AG10803 (cell line): Measurements from ENCODE around the gene PIN1.

Source experiments
- DNase-seq: peaks from one replicate; pipeline ENCODE4 v3.0.0; 2010; ENCODE audit warnings: low read depth
- H3K4me3 ChIP-seq: 2 replicates; pipeline ENCODE4 v1.5.1; 2011; ENCODE audit warnings: mild to moderate bottlenecking, low read length, control low read depth
- TF ChIP-seq, protein P1 (sequence below): conservative IDR thresholded peaks from 2 replicates; pipeline ENCODE4 v1.5.1; 2011; ENCODE audit warnings: mild to moderate bottlenecking, low read length, control low read depth, inconsistent platforms

Gene PIN1

DNA sequence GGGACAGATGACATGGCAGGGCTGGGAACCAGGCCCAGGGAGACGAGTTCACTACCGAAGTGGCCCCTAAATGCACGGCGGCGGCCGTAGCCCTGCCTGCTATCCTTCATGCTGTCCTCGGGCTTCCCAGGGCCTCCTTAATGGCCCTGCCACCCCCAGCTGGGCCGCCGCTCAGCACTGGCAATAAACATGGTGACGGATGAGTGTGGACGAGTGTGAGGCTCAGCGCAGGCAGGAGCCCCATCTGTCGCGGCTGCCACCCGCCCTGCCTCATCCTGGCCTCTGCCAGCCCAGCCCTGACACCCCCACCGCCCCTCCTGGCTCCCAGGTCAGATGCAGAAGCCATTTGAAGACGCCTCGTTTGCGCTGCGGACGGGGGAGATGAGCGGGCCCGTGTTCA is 13.6 kb downstream of the PIN1 start:
- no peak overlapping the region for H3K4me3 ChIP-seq
- TF ChIP-seq, protein P1, sequence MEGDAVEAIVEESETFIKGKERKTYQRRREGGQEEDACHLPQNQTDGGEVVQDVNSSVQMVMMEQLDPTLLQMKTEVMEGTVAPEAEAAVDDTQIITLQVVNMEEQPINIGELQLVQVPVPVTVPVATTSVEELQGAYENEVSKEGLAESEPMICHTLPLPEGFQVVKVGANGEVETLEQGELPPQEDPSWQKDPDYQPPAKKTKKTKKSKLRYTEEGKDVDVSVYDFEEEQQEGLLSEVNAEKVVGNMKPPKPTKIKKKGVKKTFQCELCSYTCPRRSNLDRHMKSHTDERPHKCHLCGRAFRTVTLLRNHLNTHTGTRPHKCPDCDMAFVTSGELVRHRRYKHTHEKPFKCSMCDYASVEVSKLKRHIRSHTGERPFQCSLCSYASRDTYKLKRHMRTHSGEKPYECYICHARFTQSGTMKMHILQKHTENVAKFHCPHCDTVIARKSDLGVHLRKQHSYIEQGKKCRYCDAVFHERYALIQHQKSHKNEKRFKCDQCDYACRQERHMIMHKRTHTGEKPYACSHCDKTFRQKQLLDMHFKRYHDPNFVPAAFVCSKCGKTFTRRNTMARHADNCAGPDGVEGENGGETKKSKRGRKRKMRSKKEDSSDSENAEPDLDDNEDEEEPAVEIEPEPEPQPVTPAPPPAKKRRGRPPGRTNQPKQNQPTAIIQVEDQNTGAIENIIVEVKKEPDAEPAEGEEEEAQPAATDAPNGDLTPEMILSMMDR, result no peak
- no peak for DNase-seq

DNA sequence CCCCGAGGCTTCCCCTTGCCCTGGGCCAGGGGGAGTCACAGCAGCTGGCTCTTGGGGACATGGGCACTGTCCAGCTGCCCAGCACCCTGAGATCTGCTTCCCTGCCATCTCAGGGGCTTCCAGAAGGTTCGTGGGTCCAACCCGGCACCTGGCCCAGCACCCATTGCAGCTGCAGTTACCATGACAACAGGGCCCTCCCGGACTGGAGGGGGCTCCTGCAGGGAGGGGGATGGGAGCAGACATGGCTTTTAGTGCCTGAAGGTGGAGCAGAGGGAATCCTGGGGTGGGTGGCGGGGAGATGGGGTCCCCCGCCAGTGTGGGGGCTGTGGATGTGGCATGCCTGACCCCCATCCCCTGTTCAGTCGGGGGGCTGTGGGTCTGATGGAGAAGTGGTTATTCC is 14.7 kb downstream of the PIN1 start:
- no peak overlapping the region for H3K4me3 ChIP-seq
- TF ChIP-seq, protein P1, result no peak
- no peak for DNase-seq

DNA sequence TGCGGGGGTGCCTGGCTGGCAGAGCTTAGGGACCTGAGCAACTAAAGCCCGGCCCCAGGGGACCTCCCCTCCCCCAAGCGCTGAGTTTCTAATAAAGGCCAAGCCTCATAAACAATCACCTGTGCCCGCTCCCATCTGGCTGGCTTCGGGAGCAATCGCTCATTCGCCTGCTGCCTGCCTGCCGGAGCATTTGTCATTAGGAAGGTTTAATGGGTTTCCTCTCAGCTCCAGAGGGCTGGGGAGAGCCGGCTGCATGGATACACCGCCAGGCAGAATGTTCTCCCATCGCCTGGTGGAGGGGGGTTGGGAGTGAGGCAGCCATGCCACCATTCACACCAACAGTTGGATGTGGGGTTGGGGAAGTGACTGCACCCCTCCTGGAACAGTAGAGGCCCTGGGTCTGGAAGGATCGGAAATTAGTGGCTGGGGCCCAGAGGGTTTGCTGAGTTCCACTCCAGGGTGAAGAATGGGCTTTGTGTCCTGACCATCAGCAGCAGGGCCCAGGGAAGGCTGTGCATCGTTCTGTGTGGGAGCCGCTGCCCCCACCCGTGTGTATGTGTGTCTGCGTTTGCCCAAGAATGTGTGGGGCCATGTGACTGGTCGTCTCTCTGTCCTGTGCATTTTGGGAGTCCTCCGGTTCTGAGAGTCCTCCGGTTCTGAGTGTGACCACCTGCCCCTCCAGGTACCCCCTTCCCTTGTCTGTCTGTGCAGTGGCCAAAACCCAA is 15.3 kb downstream of the PIN1 start:
- TF ChIP-seq, protein P1, result no peak
- H3K4me3 ChIP-seq, result no peak overlapping the region
- DNase-seq, result no peak

DNA sequence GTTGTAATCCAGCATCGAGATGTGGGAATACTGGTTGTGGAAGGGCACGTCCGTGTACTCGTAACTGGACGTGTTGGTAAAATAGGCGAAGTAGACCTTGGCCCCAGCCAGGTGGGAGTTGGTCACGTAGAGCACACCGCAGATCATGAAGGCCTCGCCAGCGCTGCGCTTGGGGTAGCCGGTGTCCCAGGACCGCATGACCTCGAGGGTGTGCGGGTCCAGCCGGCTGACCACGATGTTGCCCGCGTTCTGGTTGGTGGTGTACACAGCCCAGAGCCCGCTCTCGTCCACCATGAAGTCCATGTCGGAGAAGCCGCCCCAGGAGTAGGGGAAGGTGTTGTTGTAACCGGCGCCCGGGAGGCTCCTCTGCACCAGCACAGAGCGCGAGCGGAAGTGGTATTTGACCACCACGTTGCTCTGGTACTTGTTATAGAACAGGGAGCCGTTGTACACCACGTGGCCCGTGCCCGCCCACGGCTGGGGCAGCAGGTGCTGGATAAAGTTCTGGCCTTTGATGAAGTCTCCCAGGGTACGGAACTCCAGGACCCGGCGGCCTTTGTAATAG is 19.2 kb downstream of the PIN1 start:
- no peak overlapping the region for H3K4me3 ChIP-seq
- no peak for DNase-seq
- TF ChIP-seq, protein P1, result no peak

DNA sequence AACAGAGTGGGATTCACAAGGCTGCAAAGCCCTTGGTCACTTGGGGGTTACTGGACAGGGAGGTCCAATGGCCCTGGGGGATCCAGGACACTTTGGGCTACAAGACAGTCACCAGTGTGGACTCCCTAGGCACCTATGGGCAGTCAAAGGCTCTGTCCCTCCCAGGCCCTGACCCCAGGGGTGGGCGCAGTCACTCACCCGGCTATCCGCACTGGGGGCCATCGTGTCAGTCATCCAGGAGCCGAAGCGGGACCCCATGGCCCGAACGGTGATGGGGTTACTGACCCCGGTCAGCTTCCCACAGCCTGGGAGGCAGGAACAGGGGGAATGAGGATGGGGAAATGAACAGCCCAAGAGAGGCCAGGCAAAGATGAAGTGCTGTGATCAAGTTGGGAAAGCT is 21.5 kb downstream of the PIN1 start:
- TF ChIP-seq, protein P1, result no peak
- no peak overlapping the region for H3K4me3 ChIP-seq
- no peak for DNase-seq

DNA sequence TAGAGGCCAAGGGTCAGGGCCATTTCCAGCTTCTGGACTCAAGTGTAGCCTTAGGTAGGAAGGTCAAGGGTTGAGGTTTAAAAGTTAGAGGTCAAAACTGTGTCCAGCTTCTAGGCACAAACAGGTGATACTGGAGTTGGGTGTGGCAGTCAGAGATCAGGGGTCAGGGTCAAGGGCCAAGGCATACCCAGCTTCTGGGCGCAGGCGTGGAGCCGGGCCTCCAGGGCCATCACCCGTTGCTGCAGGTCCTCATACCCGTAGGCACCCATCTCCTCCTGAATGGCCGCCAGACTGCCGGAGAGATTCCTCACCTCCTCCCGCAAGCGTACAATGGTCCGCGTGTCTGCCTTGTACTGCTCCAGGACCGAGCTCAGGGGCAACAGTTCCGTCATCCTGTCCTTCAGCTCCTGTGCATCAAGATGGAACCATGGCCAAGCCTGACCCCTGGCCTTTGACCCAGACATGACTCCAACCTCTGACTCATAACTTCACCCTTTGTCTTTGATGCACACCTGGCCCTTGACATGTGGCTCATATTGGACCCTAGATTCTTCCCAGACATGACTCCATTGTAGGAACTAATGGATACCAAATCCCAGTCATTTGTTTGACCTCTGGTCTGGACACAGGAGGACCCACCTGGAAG is 22.1 kb downstream of the PIN1 start:
- H3K4me3 ChIP-seq, result no peak overlapping the region
- DNase-seq, result no peak
- TF ChIP-seq, protein P1, result no peak
